ENCODE measurements around the gene PPFIBP2. TPM values are rescaled to one million over a fixed set of nuclear protein-coding genes. Genes with fewer than 3 reads are reported as not detected.

Gene PPFIBP2
- polyA plus RNA-seq, 2 of the 4 experiments (the other 2 are of a cell fraction) = 13.4 to 32.5 TPM

DNA sequence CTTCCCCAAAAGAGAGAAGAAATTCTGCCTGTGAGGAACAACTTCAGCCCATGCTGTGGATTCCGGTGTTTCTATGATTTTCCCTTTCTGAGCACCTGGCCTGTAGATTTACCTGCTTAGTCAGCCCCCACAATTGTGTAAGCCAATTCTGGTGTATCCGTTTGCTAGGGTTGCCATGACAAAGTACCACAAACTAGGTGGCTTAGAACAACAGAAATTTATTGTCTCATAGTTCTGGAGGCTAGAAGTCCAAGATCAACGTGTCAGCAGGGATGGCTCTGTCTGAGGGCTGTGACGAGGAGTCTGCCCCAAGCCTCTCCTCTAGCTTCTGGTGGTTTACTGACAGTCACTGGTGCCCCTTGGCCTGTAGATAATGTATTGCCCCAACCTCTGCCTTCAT is 175.4 kb downstream of the PPFIBP2 start:
- no peak overlapping the region for H3K4me3 ChIP-seq
- FAIRE-seq (no peak), ATAC-seq (no peak), DNase-seq (ENCODE audit: low read depth in 1 of 2, low spot score in 1 of 2) (no peak)
- H3K4me1 ChIP-seq = no peaks in the 10 kb centered on the region
- no peak overlapping the region for H3K27ac ChIP-seq
- 27% methylated on average over 4 of the region's 4 CpGs for WGBS (ENCODE audit: missing lambda C conversion rate)
- ChIA-PET POLR2A (no interaction called here), CTCF (interaction anchor here (1.0 to 6.3 kb wide), 6 partner anchors 9 to 591 kb away, joined by 3 to 31 read pairs (median 12); no protein-coding TSS in a partner anchor)
- H3K9me3 ChIP-seq = no peaks in the 10 kb centered on the region
- H3K4me2 ChIP-seq = no peak overlapping the region
- no peak for TF ChIP-seq GATA3 (IDR thresholded peaks at IDR 0.05; ENCODE audit: borderline replicate concordance)
- no peak for TF ChIP-seq BHLHE40 (IDR thresholded peaks at IDR 0.05; ENCODE audit: low read depth, low read length)
- TF ChIP-seq, protein P1, sequence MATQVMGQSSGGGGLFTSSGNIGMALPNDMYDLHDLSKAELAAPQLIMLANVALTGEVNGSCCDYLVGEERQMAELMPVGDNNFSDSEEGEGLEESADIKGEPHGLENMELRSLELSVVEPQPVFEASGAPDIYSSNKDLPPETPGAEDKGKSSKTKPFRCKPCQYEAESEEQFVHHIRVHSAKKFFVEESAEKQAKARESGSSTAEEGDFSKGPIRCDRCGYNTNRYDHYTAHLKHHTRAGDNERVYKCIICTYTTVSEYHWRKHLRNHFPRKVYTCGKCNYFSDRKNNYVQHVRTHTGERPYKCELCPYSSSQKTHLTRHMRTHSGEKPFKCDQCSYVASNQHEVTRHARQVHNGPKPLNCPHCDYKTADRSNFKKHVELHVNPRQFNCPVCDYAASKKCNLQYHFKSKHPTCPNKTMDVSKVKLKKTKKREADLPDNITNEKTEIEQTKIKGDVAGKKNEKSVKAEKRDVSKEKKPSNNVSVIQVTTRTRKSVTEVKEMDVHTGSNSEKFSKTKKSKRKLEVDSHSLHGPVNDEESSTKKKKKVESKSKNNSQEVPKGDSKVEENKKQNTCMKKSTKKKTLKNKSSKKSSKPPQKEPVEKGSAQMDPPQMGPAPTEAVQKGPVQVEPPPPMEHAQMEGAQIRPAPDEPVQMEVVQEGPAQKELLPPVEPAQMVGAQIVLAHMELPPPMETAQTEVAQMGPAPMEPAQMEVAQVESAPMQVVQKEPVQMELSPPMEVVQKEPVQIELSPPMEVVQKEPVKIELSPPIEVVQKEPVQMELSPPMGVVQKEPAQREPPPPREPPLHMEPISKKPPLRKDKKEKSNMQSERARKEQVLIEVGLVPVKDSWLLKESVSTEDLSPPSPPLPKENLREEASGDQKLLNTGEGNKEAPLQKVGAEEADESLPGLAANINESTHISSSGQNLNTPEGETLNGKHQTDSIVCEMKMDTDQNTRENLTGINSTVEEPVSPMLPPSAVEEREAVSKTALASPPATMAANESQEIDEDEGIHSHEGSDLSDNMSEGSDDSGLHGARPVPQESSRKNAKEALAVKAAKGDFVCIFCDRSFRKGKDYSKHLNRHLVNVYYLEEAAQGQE (IDR thresholded peaks at IDR 0.05) = no peak
- TF ChIP-seq HEYL (CRISPR knock-in tag; IDR thresholded peaks at IDR 0.05) = no peak
- no peak for TF ChIP-seq SREBF2 (IDR thresholded peaks at IDR 0.05)
- no peak for TF ChIP-seq ZNF302 (CRISPR knock-in tag; IDR thresholded peaks at IDR 0.05)
- TF ChIP-seq, protein P2, sequence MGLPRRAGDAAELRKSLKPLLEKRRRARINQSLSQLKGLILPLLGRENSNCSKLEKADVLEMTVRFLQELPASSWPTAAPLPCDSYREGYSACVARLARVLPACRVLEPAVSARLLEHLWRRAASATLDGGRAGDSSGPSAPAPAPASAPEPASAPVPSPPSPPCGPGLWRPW (IDR thresholded peaks at IDR 0.05) = no peak
- no peak for TF ChIP-seq KDM1A (IDR thresholded peaks at IDR 0.05; ENCODE audit: low read depth)
- no peak for TF ChIP-seq NPAS2 (CRISPR knock-in tag; IDR thresholded peaks at IDR 0.05; ENCODE audit: borderline replicate concordance)
- no peak for TF ChIP-seq FOSL2 (IDR thresholded peaks at IDR 0.05)
- TF ChIP-seq FOSL2 (CRISPR knock-in tag; IDR thresholded peaks at IDR 0.05) = no peak
- TF ChIP-seq, protein P3, sequence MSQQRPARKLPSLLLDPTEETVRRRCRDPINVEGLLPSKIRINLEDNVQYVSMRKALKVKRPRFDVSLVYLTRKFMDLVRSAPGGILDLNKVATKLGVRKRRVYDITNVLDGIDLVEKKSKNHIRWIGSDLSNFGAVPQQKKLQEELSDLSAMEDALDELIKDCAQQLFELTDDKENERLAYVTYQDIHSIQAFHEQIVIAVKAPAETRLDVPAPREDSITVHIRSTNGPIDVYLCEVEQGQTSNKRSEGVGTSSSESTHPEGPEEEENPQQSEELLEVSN (IDR thresholded peaks at IDR 0.05; ENCODE audit: borderline replicate concordance, low read depth) = no peak
- no peak for TF ChIP-seq RFX5 (IDR thresholded peaks at IDR 0.05)
- TF ChIP-seq, protein P4, sequence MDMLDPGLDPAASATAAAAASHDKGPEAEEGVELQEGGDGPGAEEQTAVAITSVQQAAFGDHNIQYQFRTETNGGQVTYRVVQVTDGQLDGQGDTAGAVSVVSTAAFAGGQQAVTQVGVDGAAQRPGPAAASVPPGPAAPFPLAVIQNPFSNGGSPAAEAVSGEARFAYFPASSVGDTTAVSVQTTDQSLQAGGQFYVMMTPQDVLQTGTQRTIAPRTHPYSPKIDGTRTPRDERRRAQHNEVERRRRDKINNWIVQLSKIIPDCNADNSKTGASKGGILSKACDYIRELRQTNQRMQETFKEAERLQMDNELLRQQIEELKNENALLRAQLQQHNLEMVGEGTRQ (IDR thresholded peaks at IDR 0.05) = no peak
- TF ChIP-seq EHF (CRISPR knock-in tag; IDR thresholded peaks at IDR 0.05) = no peak
- TF ChIP-seq JUNB (IDR thresholded peaks at IDR 0.05) = no peak
- TF ChIP-seq, protein P5, sequence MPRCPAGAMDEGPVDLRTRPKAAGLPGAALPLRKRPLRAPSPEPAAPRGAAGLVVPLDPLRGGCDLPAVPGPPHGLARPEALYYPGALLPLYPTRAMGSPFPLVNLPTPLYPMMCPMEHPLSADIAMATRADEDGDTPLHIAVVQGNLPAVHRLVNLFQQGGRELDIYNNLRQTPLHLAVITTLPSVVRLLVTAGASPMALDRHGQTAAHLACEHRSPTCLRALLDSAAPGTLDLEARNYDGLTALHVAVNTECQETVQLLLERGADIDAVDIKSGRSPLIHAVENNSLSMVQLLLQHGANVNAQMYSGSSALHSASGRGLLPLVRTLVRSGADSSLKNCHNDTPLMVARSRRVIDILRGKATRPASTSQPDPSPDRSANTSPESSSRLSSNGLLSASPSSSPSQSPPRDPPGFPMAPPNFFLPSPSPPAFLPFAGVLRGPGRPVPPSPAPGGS (IDR thresholded peaks at IDR 0.05) = no peak
- TF ChIP-seq, protein P6, sequence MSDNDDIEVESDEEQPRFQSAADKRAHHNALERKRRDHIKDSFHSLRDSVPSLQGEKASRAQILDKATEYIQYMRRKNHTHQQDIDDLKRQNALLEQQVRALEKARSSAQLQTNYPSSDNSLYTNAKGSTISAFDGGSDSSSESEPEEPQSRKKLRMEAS (IDR thresholded peaks at IDR 0.05) = no peak
- no peak for TF ChIP-seq SMC3 (IDR thresholded peaks at IDR 0.05)
- no peak for TF ChIP-seq NFE2L2 (conservative IDR thresholded peaks at IDR 0.05; ENCODE audit: low read length)

DNA sequence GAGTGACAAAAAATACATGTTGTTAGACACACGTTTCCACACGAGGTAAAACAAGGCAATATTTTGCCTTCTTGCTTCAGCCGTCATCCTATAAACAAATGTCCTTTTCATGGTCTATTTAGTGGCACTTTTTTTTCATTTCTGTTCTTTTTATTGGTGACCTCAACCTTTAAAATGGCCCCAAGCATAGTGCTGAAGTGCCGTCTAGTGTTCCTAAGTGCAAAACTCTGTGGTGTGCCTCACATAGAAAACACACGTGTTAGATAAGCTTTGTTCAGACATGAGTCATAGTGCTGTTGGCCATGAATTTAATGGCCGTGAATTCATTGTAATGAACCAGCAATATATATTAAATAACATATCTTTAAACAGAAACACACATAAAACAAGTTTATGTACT is 176.8 kb downstream of the PPFIBP2 start:
- TF ChIP-seq, protein P3 (IDR thresholded peaks at IDR 0.05; ENCODE audit: borderline replicate concordance, low read depth) = no peak
- no peak for TF ChIP-seq KDM1A (IDR thresholded peaks at IDR 0.05; ENCODE audit: low read depth)
- no peak for TF ChIP-seq RNF2 (IDR thresholded peaks at IDR 0.05; ENCODE audit: borderline replicate concordance, low read depth)
- TF ChIP-seq NFE2L2 (conservative IDR thresholded peaks at IDR 0.05; ENCODE audit: low read length) = no peak
- TF ChIP-seq, protein P4 (IDR thresholded peaks at IDR 0.05) = no peak
- no peak for TF ChIP-seq BHLHE40 (IDR thresholded peaks at IDR 0.05; ENCODE audit: low read depth, low read length)
- TF ChIP-seq GATA3 (IDR thresholded peaks at IDR 0.05; ENCODE audit: borderline replicate concordance) = no peak
- TF ChIP-seq, protein P5 (IDR thresholded peaks at IDR 0.05) = no peak
- TF ChIP-seq, protein P6 (IDR thresholded peaks at IDR 0.05) = no peak
- ATAC-seq = no peak
- H3K27ac ChIP-seq = no peak overlapping the region
- H3K9me3 ChIP-seq = no peaks in the 10 kb centered on the region
- ChIA-PET CTCF (interaction anchor here (1.0 to 6.3 kb wide), 10 partner anchors 9 to 593 kb away, joined by 3 to 31 read pairs (median 6); partner anchors contain the start of gene OLFML1), POLR2A (no interaction called here)
- DNase-seq (ENCODE audit: low read depth in 1 of 2, low spot score in 1 of 2) = no peak
- no peaks in the 10 kb centered on the region for H3K4me1 ChIP-seq
- H3K4me3 ChIP-seq = no peak overlapping the region
- 21% methylated on average over 6 of the region's 6 CpGs for WGBS (ENCODE audit: missing lambda C conversion rate)
- no peak overlapping the region for H3K4me2 ChIP-seq
- peak; percentile 46 for FAIRE-seq

Data from A549 (cell line).